ENCODE data around the gene C9orf153. TPM values are rescaled to one million over a fixed set of nuclear protein-coding genes. Genes with fewer than 3 reads are reported as not detected.
"Not testable (repeated sequence)": the region's sequence is repeated elsewhere in the genome, so short reads cannot be mapped to it uniquely, and the experiment has no call there.

Gene C9orf153
- total and polyA plus RNA-seq, 9 donors = 0.10 to 0.49 (median 0.19) TPM; not detected in 2

- no peak for DNase-seq
- Histone ChIP-seq H3K27ac (ENCODE audit: low read length) (no peak overlapping the region), H3K27me3 (ENCODE audit: control insufficient read depth, insufficient read depth, low read length) (no peaks in the 10 kb centered on the region), H3K4me1 (ENCODE audit: control insufficient read depth, insufficient read depth, low read length) (no peaks in the 10 kb centered on the region), H3K9me3 (replicated peaks; ENCODE audit: control insufficient read depth, low read depth, low read length) (no peaks in the 10 kb centered on the region), H3K36me3 (ENCODE audit: control insufficient read depth, insufficient read depth, low read length) (no peaks in the 10 kb centered on the region), H3K4me3 (ENCODE audit: low read length) (no peak overlapping the region)
- WGBS (ENCODE audit: insufficient coverage) = 76% methylated on average over 4 of the region's 5 CpGs
These were observed 57.8 kb downstream of the C9orf153 start for GRCh38 chr9:86201474-86202337.

DNA sequence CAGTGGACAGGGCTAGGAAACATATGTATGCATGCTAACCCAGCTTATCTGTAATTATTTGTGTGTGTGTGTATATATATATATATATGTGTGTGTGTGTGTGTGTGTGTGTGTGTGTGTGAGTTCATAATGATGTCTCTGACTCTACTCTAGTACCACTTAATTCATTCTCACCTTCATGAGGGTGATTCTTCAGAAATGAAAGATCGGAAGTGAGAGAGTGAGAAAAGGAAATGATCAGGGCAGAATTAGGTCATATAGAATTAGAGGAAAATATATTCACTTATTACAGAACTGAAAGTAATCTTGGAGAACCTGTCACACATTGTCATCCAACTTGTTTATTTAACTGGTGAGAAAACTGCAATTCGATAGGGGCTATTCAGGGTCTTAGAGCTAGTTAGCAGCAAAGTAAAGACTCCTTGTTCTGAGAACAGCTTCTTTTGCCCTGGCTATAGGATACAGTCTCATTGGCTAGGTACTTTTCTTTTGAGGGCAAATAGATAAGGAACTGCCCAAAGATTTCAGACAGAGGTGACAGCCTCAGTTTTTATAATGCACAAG is 58.8 kb downstream of the C9orf153 start:
- WGBS (ENCODE audit: insufficient coverage) = no CpG with 5 or more reads among the region's 2 CpGs
- DNase-seq = no peak
- H3K4me3 ChIP-seq (ENCODE audit: low read length) = no peak overlapping the region

GRCh38 chr9:86193088-86193487 is 66.4 kb downstream of the C9orf153 start:
- Histone ChIP-seq H3K4me1 (ENCODE audit: control insufficient read depth, insufficient read depth, low read length) (no peaks in the 10 kb centered on the region), H3K9me3 (replicated peaks; ENCODE audit: control insufficient read depth, low read depth, low read length) (peaks cover 3% of the 10 kb centered on the region), H3K36me3 (ENCODE audit: control insufficient read depth, insufficient read depth, low read length) (no peaks in the 10 kb centered on the region), H3K27me3 (ENCODE audit: control insufficient read depth, insufficient read depth, low read length) (no peaks in the 10 kb centered on the region), H3K27ac (ENCODE audit: low read length) (no peak overlapping the region), H3K4me3 (ENCODE audit: low read length) (no peak overlapping the region)
- DNase-seq = no peak
- 73% methylated on average over 4 of the region's 4 CpGs for WGBS (ENCODE audit: insufficient coverage)

More for the DNA sequence above, 58.8 kb downstream of the C9orf153 start:
- no peaks in the 10 kb centered on the region for H3K27me3 ChIP-seq (ENCODE audit: control insufficient read depth, insufficient read depth, low read length)
- H3K27ac ChIP-seq (ENCODE audit: low read length) = no peak overlapping the region
- H3K4me1 ChIP-seq (ENCODE audit: control insufficient read depth, insufficient read depth, low read length) = no peaks in the 10 kb centered on the region
- no peaks in the 10 kb centered on the region for H3K36me3 ChIP-seq (ENCODE audit: control insufficient read depth, insufficient read depth, low read length)
- no peaks in the 10 kb centered on the region for H3K9me3 ChIP-seq (replicated peaks; ENCODE audit: control insufficient read depth, low read depth, low read length)

GRCh38 chr9:86190700-86191099 is 68.8 kb downstream of the C9orf153 start:
- DNase-seq; H3K4me1 ChIP-seq (ENCODE audit: control insufficient read depth, insufficient read depth, low read length); H3K27me3 ChIP-seq (ENCODE audit: control insufficient read depth, insufficient read depth, low read length); H3K9me3 ChIP-seq (replicated peaks; ENCODE audit: control insufficient read depth, low read depth, low read length); H3K4me3 ChIP-seq (ENCODE audit: low read length); H3K27ac ChIP-seq (ENCODE audit: low read length); H3K36me3 ChIP-seq (ENCODE audit: control insufficient read depth, insufficient read depth, low read length): not testable (repeated sequence)
- 100% methylated on average over 1 of the region's 1 CpG for WGBS (ENCODE audit: insufficient coverage)

DNA sequence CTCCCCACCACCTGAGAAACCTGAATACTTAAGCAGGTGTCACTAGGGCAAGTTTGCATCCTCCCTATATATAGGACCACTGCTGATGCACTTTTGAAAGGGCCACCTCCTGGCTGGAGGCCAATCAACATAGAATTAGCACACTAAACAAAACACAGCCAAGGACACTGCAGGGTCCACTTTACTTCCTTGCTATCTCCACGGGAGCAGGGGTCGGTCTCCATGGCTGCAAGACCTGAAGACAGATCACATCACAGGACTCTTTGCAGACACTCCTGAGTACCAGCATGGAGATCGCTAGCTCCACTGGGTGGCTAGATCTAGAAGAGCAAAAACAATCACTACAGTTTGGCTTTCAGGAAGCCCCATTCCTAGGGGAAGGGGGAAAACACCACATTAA is 72.3 kb downstream of the C9orf153 start:
- Histone ChIP-seq H3K27ac (ENCODE audit: low read length) (no peak overlapping the region), H3K36me3 (ENCODE audit: control insufficient read depth, insufficient read depth, low read length) (no peaks in the 10 kb centered on the region), H3K4me3 (ENCODE audit: low read length) (no peak overlapping the region), H3K9me3 (replicated peaks; ENCODE audit: control insufficient read depth, low read depth, low read length) (no peaks in the 10 kb centered on the region), H3K4me1 (ENCODE audit: control insufficient read depth, insufficient read depth, low read length) (no peaks in the 10 kb centered on the region), H3K27me3 (ENCODE audit: control insufficient read depth, insufficient read depth, low read length) (no peaks in the 10 kb centered on the region)
- DNase-seq = no peak
- WGBS (ENCODE audit: insufficient coverage) = 0% methylated on average over 2 of the region's 3 CpGs

- Histone ChIP-seq H3K4me1 (ENCODE audit: control insufficient read depth, insufficient read depth, low read length) (no peaks in the 10 kb centered on the region), H3K27me3 (ENCODE audit: control insufficient read depth, insufficient read depth, low read length) (no peaks in the 10 kb centered on the region), H3K36me3 (ENCODE audit: control insufficient read depth, insufficient read depth, low read length) (no peaks in the 10 kb centered on the region), H3K4me3 (ENCODE audit: low read length) (no peak overlapping the region), H3K27ac (ENCODE audit: low read length) (no peak overlapping the region), H3K9me3 (replicated peaks; ENCODE audit: control insufficient read depth, low read depth, low read length) (no peaks in the 10 kb centered on the region)
- no peak for DNase-seq
- WGBS (ENCODE audit: insufficient coverage) = 69% methylated on average over 2 of the region's 2 CpGs
These were observed 72.8 kb downstream of the C9orf153 start for GRCh38 chr9:86186696-86187095.

GRCh38 chr9:86185872-86186271 is 73.6 kb downstream of the C9orf153 start:
- no peaks in the 10 kb centered on the region for H3K4me1 ChIP-seq (ENCODE audit: control insufficient read depth, insufficient read depth, low read length)
- 68% methylated on average over 2 of the region's 7 CpGs for WGBS (ENCODE audit: insufficient coverage)
- H3K27ac ChIP-seq (ENCODE audit: low read length) = no peak overlapping the region
- no peak overlapping the region for H3K4me3 ChIP-seq (ENCODE audit: low read length)
- no peaks in the 10 kb centered on the region for H3K36me3 ChIP-seq (ENCODE audit: control insufficient read depth, insufficient read depth, low read length)
- no peak for DNase-seq
- H3K27me3 ChIP-seq (ENCODE audit: control insufficient read depth, insufficient read depth, low read length) = no peaks in the 10 kb centered on the region
- H3K9me3 ChIP-seq (replicated peaks; ENCODE audit: control insufficient read depth, low read depth, low read length) = no peaks in the 10 kb centered on the region

DNA sequence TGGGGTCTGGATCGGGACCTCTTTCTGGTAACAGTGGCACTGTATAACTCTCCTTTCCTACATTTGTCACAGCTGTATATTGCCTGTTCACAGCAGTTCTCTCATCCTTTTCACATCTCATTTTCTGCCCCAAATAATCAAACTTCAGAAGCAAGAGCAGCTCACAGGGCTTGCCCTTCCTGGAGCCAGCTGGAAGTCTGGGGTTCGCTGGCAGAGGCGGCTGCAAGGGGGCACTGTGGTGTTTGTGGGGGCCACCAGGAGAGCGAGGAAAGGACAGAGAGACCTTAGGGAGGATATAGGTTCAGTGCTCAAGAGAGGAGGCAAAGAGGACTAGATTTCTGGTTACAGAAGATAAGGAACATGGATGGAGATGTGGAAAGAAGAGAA is 75.3 kb downstream of the C9orf153 start:
- WGBS (ENCODE audit: insufficient coverage) = 90% methylated on average over 4 of the region's 4 CpGs
- no peak for DNase-seq

DNA sequence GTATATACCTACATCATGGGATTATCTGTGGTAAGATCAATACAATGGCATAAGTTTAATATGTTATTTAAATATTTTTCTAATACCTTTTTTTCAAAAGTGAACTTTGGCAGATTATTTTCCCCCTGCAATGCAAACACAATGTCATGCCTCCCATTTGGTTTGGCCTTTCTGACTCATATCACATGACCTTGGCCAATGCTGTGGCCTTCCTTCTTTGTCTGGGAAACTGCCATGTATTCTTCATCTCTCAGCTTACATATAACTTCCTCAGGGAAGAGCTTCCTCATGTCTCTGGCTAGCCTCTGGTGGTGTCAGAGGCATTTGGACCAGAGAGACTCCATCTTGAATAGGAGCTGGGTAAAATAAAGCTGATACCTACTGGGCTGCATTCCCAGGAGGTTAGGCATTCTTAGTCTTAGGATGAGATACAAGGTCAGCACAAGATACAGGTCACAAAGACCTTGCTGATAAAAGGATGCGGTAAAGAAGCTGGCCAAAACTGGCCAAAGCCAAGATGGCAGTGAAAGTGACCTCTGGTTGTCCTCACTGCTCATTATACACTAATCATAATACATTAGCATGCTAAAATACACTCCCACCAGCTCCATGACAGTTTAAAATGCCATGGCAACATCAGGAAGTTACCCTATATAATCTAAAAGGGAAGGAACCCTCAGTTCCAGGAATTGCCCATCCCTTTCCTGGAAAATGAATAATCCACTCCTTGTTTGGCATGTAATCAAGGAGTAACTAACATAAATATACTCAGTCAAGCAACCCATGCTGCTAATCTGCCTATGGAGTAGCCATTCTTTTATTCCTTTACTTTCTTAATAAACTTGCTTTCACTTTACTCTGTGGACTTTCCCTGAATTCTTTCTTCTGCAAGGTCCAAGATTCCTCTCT is 76.0 kb downstream of the C9orf153 start:
- Histone ChIP-seq H3K9me3 (replicated peaks; ENCODE audit: control insufficient read depth, low read depth, low read length) (no peaks in the 10 kb centered on the region), H3K27me3 (ENCODE audit: control insufficient read depth, insufficient read depth, low read length) (no peaks in the 10 kb centered on the region), H3K36me3 (ENCODE audit: control insufficient read depth, insufficient read depth, low read length) (no peaks in the 10 kb centered on the region), H3K4me1 (ENCODE audit: control insufficient read depth, insufficient read depth, low read length) (no peaks in the 10 kb centered on the region), H3K27ac (ENCODE audit: low read length) (no peak overlapping the region), H3K4me3 (ENCODE audit: low read length) (no peak overlapping the region)
- no peak for DNase-seq
- no CpG with 5 or more reads among the region's 1 CpG for WGBS (ENCODE audit: insufficient coverage)

More for the DNA sequence above, 75.3 kb downstream of the C9orf153 start:
- Histone ChIP-seq H3K36me3 (ENCODE audit: control insufficient read depth, insufficient read depth, low read length) (no peaks in the 10 kb centered on the region), H3K27me3 (ENCODE audit: control insufficient read depth, insufficient read depth, low read length) (no peaks in the 10 kb centered on the region), H3K4me1 (ENCODE audit: control insufficient read depth, insufficient read depth, low read length) (no peaks in the 10 kb centered on the region), H3K4me3 (ENCODE audit: low read length) (no peak overlapping the region), H3K9me3 (replicated peaks; ENCODE audit: control insufficient read depth, low read depth, low read length) (no peaks in the 10 kb centered on the region), H3K27ac (ENCODE audit: low read length) (no peak overlapping the region)
